Liver (tissue), 9 donors: ENCODE results near the gene DUSP7. TPM values are rescaled to one million over a fixed set of nuclear protein-coding genes. Genes with fewer than 3 reads are reported as not detected.

Experiments used
- DNase-seq: peaks from one replicate; pipeline ENCODE4 v3.0.0-alpha.2; 2017; ENCODE audit warnings: low spot score
- H3K27ac ChIP-seq, 2 donors: one replicate each; pipeline ENCODE4 v1.7.0; 2013; ENCODE audit warnings: inconsistent platforms in 2 of 2, low read length in 2 of 2, control low read depth in 1 of 2, low read depth in 1 of 2, mild to moderate bottlenecking in 1 of 2
- H3K27me3 ChIP-seq, 4 donors: one replicate each; pipeline versions ENCODE4 v1.6.1 to v1.7.0; 2013; ENCODE audit warnings: low read length in 3 of 4, inconsistent platforms in 1 of 4, mild to moderate bottlenecking in 1 of 4, moderate library complexity in 1 of 4; ENCODE audit not compliant: control insufficient read depth in 4 of 4, insufficient read depth in 4 of 4
- H3K36me3 ChIP-seq, 4 donors: one replicate each; pipeline versions ENCODE4 v1.6.1 to v1.7.0; 2013; ENCODE audit warnings: low read length in 3 of 4, mild to moderate bottlenecking in 3 of 4, low read depth in 1 of 4, moderate library complexity in 1 of 4; ENCODE audit not compliant: control insufficient read depth in 4 of 4, insufficient read depth in 3 of 4
- H3K4me1 ChIP-seq, 4 donors: one replicate each; pipeline versions ENCODE4 v1.6.1 to v1.7.0; 2013; ENCODE audit warnings: low read length in 3 of 4, mild to moderate bottlenecking in 3 of 4, moderate library complexity in 1 of 4; ENCODE audit not compliant: control insufficient read depth in 4 of 4, insufficient read depth in 4 of 4
- H3K4me3 ChIP-seq, 3 donors: one replicate each; pipeline versions ENCODE4 v1.6.1 to v1.7.0; 2013; ENCODE audit warnings: low read length in 3 of 3, control low read depth in 1 of 3, low read depth in 1 of 3, mild to moderate bottlenecking in 1 of 3
- H3K9ac ChIP-seq, 2 donors: one replicate each; pipeline ENCODE4 v1.7.0; 2013; ENCODE audit warnings: low read length in 2 of 2, mild to moderate bottlenecking in 2 of 2, moderate library complexity in 2 of 2, control low read depth in 1 of 2, low read depth in 1 of 2
- H3K9me3 ChIP-seq, 4 donors: one replicate each; pipeline versions ENCODE4 v1.6.1 to v1.7.0; 2013; ENCODE audit warnings: low read length in 3 of 4; ENCODE audit not compliant: control insufficient read depth in 4 of 4
- ATF3 ChIP-seq: IDR thresholded peaks from 2 replicates; pipeline ENCODE4 v1.6.1; 2016; ENCODE audit warnings: antibody characterized with exemption
- CTCF ChIP-seq: fragments of 150-350 bp; IDR thresholded peaks from 2 replicates; pipeline ENCODE4 v1.5.1; 2017; ENCODE audit warnings: improper control_type of control experiment, low read depth, low read length; ENCODE audit not compliant: missing input control
- EGR1 ChIP-seq, 2 donors: IDR thresholded peaks; 2 replicates each; pipeline ENCODE4 v1.6.1; 2016 to 2018; ENCODE audit warnings: antibody characterized with exemption in 2 of 2, low read depth in 2 of 2
- FOXA1 ChIP-seq: IDR thresholded peaks from 2 replicates; pipeline ENCODE4 v1.6.1; 2016; ENCODE audit warnings: antibody characterized with exemption
- FOXA2 ChIP-seq: IDR thresholded peaks from 2 replicates; pipeline ENCODE4 v1.6.1; 2016; ENCODE audit warnings: antibody characterized with exemption
- GABPA ChIP-seq, 2 donors: IDR thresholded peaks in 1 of 2; conservative IDR thresholded peaks in 1 of 2; 2 replicates each; pipeline ENCODE4 v1.6.1; 2016; ENCODE audit warnings: antibody characterized with exemption in 2 of 2, mild to moderate bottlenecking in 1 of 2, moderate library complexity in 1 of 2
- HNF4A ChIP-seq, 2 donors: conservative IDR thresholded peaks; 2 replicates each; pipeline ENCODE4 v1.6.1; 2016; ENCODE audit warnings: antibody characterized with exemption in 2 of 2, mild to moderate bottlenecking in 2 of 2
- HNF4G ChIP-seq: IDR thresholded peaks from 2 replicates; pipeline ENCODE4 v1.6.1; 2016; ENCODE audit warnings: antibody characterized with exemption
- JUND ChIP-seq, 2 donors: IDR thresholded peaks; 2 replicates each; pipeline ENCODE4 v1.6.1; 2016; ENCODE audit warnings: antibody characterized with exemption in 2 of 2
- NR2F2 ChIP-seq: IDR thresholded peaks from 2 replicates; pipeline ENCODE4 v1.6.1; 2016; ENCODE audit warnings: antibody characterized with exemption
- RAD21 ChIP-seq, 2 donors: IDR thresholded peaks; 2 replicates each; pipeline ENCODE4 v1.6.1; 2016; ENCODE audit warnings: antibody characterized with exemption in 2 of 2, mild to moderate bottlenecking in 2 of 2
- REST ChIP-seq: IDR thresholded peaks from 2 replicates; pipeline ENCODE4 v1.6.1; 2016; ENCODE audit warnings: antibody characterized with exemption, mild to moderate bottlenecking
- RXRA ChIP-seq, 2 donors: IDR thresholded peaks; 2 replicates each; pipeline ENCODE4 v1.6.1; 2017 to 2018; ENCODE audit warnings: antibody characterized with exemption in 2 of 2, mild to moderate bottlenecking in 1 of 2
- SP1 ChIP-seq: IDR thresholded peaks from 2 replicates; pipeline ENCODE4 v1.6.1; 2018; ENCODE audit warnings: antibody characterized with exemption, mild to moderate bottlenecking
- TAF1 ChIP-seq: conservative IDR thresholded peaks from 2 replicates; pipeline ENCODE4 v1.6.1; 2016; ENCODE audit warnings: antibody characterized with exemption, mild to moderate bottlenecking
- YY1 ChIP-seq: IDR thresholded peaks from 2 replicates; pipeline ENCODE4 v1.6.1; 2016; ENCODE audit warnings: antibody characterized with exemption, mild to moderate bottlenecking
- ZBTB33 ChIP-seq: IDR thresholded peaks from 2 replicates; pipeline ENCODE4 v1.6.1; 2016; ENCODE audit warnings: antibody characterized with exemption
- WGBS: extraction: QIAGEN DNeasy Blood & Tissue Kit; methylation state at CpG from one replicate; pipeline ENCODE4 v1.1.7; 2013; 5-methylcytosine and 5-hydroxymethylcytosine counted together
- polyA plus RNA-seq, 2 donors: library from polyadenylated mRNA; stranded (reverse) in 1 of 2; unstranded in 1 of 2; fragments of 200-250 nt in 1 of 2; fragments of >200 nt in 1 of 2; fragmentation: Nextera tagmentation in 1 of 2; extraction: Ambion mirVana in 1 of 2; gene quantifications; one replicate each; pipeline versions ENCODE4 v1.2.1 to v1.2.3, GENCODE V29; 2013 to 2015
- total RNA-seq, 2 donors: library from RNA; depleted of rRNA; stranded (reverse); fragments of >200 nt; gene quantifications; one replicate each; pipeline ENCODE4 v1.2.3, GENCODE V29; 2014
- TF ChIP-seq, protein P1 (sequence below): IDR thresholded peaks from 2 replicates; pipeline ENCODE4 v1.6.1; 2016; ENCODE audit warnings: antibody characterized with exemption
- donor health status: healthy.
- donor health status: healthy.
- donor health status: healthy.
- donor health status: healthy.
- donor health status: healthy.

Gene DUSP7
- total and polyA plus RNA-seq, 4 donors: 1.5 to 5.0 (median 3.7) TPM

DNA sequence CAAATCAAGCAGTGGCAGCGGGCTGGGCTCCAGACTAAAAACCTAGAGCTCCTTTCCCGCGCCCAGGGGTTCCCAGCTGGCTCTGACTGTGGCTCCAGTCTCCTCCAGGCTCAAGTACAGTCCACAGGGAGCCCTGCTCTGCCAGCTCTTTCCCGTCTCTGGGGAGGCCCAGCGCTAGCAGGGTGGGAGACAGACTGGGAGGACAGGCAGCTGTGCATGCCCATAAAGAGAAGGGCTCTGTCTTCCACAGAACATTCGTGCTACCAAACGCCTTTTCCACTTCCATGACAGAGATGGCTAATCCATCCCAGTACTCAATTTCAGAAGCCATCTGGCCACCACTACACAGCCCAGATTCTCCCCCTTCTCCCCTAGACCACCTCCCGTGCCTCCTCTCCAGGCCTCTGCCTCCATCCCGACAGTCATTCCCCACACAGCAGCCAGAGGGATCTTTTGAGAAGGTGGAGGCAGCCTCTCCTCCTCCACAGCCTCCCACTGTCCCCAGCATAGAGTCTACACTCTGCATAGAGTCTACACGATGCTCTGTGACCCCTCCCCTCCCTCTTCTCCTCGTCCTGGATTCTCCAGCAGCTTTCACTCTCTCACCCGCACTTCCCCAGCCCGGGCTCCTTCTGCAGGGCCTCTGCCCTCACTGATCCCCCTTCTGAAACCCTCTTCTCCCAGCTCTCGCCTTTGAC, 6.8 kb upstream of the DUSP7 start:
- WGBS: 87% methylated on average over 14 of the region's 14 CpGs
- TF ChIP-seq ZBTB33: no peak
- TF ChIP-seq, protein P1, sequence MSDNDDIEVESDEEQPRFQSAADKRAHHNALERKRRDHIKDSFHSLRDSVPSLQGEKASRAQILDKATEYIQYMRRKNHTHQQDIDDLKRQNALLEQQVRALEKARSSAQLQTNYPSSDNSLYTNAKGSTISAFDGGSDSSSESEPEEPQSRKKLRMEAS: no peak
- TF ChIP-seq ATF3: no peak
- TF ChIP-seq CTCF: no peak
- TF ChIP-seq RAD21 (IDR thresholded peaks at IDR 0.05): no peak
- no peak for TF ChIP-seq HNF4G
- no peak for TF ChIP-seq SP1
- no peak for TF ChIP-seq FOXA2
- no peak for TF ChIP-seq YY1

GRCh38 chr3:52062505-52062904, 6.1 kb upstream of the DUSP7 start:
- no peaks in the 10 kb centered on the region for H3K9me3 ChIP-seq
- TF ChIP-seq RXRA (IDR thresholded peaks at IDR 0.05) (no peak), ZBTB33 (no peak), NR2F2 (no peak), JUND (IDR thresholded peaks at IDR 0.05) (no peak), SP1 (no peak), FOXA1 (no peak), ATF3 (no peak), GABPA (IDR thresholded peaks at IDR 0.05 in 1 of 2, conservative IDR thresholded peaks at IDR 0.05 in 1 of 2) (no peak), RAD21 (IDR thresholded peaks at IDR 0.05) (no peak), REST (no peak), HNF4A (conservative IDR thresholded peaks at IDR 0.05) (no peak), FOXA2 (no peak), YY1 (no peak), TAF1 (no peak), EGR1 (IDR thresholded peaks at IDR 0.05; ENCODE audit: low read depth in 2 of 2) (no peak)
- TF ChIP-seq, protein P1: no peak
- no peak overlapping the region for H3K27ac ChIP-seq
- DNase-seq: no peak
- peaks cover 2 to 5% (median 4%) of the 10 kb centered on the region in 4 donors for H3K4me1 ChIP-seq
- H3K4me3 ChIP-seq: no peak overlapping the region
- H3K9ac ChIP-seq: no peak overlapping the region
- WGBS: 79% methylated on average over 5 of the region's 5 CpGs
- H3K36me3 ChIP-seq: no peaks in the 10 kb centered on the region
- no peaks in the 10 kb centered on the region for H3K27me3 ChIP-seq

More for the DNA sequence above, 6.8 kb upstream of the DUSP7 start:
- Histone ChIP-seq H3K9me3 (no peaks in the 10 kb centered on the region), H3K27me3 (no peaks in the 10 kb centered on the region), H3K27ac (no peak overlapping the region), H3K9ac (no peak overlapping the region), H3K4me1 (no peaks in the 10 kb centered on the region), H3K36me3 (no peaks in the 10 kb centered on the region), H3K4me3 (no peak overlapping the region)
- DNase-seq: no peak
